Activated naive CD4-positive, alpha-beta T cell treated with anti-CD3 and anti-CD28 coated beads, Interleukin-2, amount 50 U/mL, for 16 hours (primary cell): Measurements from ENCODE around the gene CFAP61.
"Not testable (repeated sequence)": the region's sequence is repeated elsewhere in the genome, so short reads cannot be mapped to it uniquely, and the experiment has no call there.

Source experiments
- DNase-seq: peaks from one replicate; pipeline ENCODE4 v3.0.0-alpha.2; 2020

Gene CFAP61

GRCh38 chr20:20338133-20338730, 285.9 kb downstream of the CFAP61 start:
- DNase-seq: no peak

GRCh38 chr20:20340443-20340842, 288.1 kb downstream of the CFAP61 start:
- DNase-seq: no peak

- DNase-seq: no peak
These were observed 289.0 kb downstream of the CFAP61 start for GRCh38 chr20:20341371-20341770.

- no peak for DNase-seq
These were observed 289.7 kb downstream of the CFAP61 start for GRCh38 chr20:20342066-20342465.

GRCh38 chr20:20343932-20344331, 291.6 kb downstream of the CFAP61 start:
- no peak for DNase-seq

GRCh38 chr20:20344476-20344875, 292.1 kb downstream of the CFAP61 start:
- no peak for DNase-seq

- no peak for DNase-seq
These were observed 301.2 kb downstream of the CFAP61 start for GRCh38 chr20:20353576-20353975.

GRCh38 chr20:20355503-20355902, 303.2 kb downstream of the CFAP61 start:
- DNase-seq: not testable (repeated sequence)

- no peak for DNase-seq
These were observed 306.5 kb downstream of the CFAP61 start for GRCh38 chr20:20358801-20359200.

- no peak for DNase-seq
These were observed 307.3 kb downstream of the CFAP61 start for GRCh38 chr20:20359628-20360027.

GRCh38 chr20:20360464-20360863, 308.1 kb downstream of the CFAP61 start:
- DNase-seq: no peak

- no peak for DNase-seq
These were observed 310.6 kb downstream of the CFAP61 start for GRCh38 chr20:20362774-20363433.

- DNase-seq: no peak
These were observed 311.1 kb downstream of the CFAP61 start for GRCh38 chr20:20363434-20363798.

GRCh38 chr20:20363799-20364592, 311.7 kb downstream of the CFAP61 start:
- DNase-seq: no peak

- DNase-seq: no peak
These were observed 312.5 kb downstream of the CFAP61 start for GRCh38 chr20:20364593-20365479.

GRCh38 chr20:20365480-20366161, 313.3 kb downstream of the CFAP61 start:
- DNase-seq: no peak

- DNase-seq: no peak
These were observed 314.2 kb downstream of the CFAP61 start for GRCh38 chr20:20366551-20366875.

GRCh38 chr20:20366876-20367574, 314.7 kb downstream of the CFAP61 start:
- DNase-seq: no peak

GRCh38 chr20:20367575-20368417, 315.5 kb downstream of the CFAP61 start, which contains the start of gene INSM1:
INSM1 (plus strand) TSS chr20:20368104; CDS start chr20:20368268, 164 bp downstream.
- DNase-seq: no peak

- no peak for DNase-seq
These were observed 316.3 kb downstream of the CFAP61 start for GRCh38 chr20:20368418-20369249.
